HG03342 (cell line): ENCODE data around the gene STXBP6.
"Not testable (repeated sequence)": the region's sequence is repeated elsewhere in the genome, so short reads cannot be mapped to it uniquely, and the experiment has no call there.

Source experiments
- ATAC-seq: cut with Tn5 transposase; IDR thresholded peaks from one replicate; pipeline ENCODE4 v1.9.1; 2021; ENCODE audit warnings: mild to moderate bottlenecking, moderate library complexity; ENCODE audit not compliant: unreplicated experiment

STXBP6 gene

GRCh38 chr14:24839617-24840203 lies 210.2 kb downstream of the STXBP6 start:
- ATAC-seq, result no peak

GRCh38 chr14:24838945-24839616 lies 210.9 kb downstream of the STXBP6 start:
- no peak for ATAC-seq

GRCh38 chr14:24837280-24838046 lies 212.5 kb downstream of the STXBP6 start:
- no peak for ATAC-seq

- ATAC-seq, result not testable (repeated sequence)
These were observed 213.6 kb downstream of the STXBP6 start for GRCh38 chr14:24836324-24836723.

GRCh38 chr14:24834956-24835355 lies 215.0 kb downstream of the STXBP6 start:
- ATAC-seq, result no peak

- ATAC-seq, result no peak
These were observed 216.6 kb downstream of the STXBP6 start for GRCh38 chr14:24833385-24833784.

- ATAC-seq, result no peak
These were observed 218.3 kb downstream of the STXBP6 start for GRCh38 chr14:24831677-24832076.

- no peak for ATAC-seq
These were observed 220.1 kb downstream of the STXBP6 start for GRCh38 chr14:24829862-24830261.

- ATAC-seq, result no peak
These were observed 221.5 kb downstream of the STXBP6 start for GRCh38 chr14:24828486-24828885.

GRCh38 chr14:24826390-24826789 lies 223.6 kb downstream of the STXBP6 start:
- no peak for ATAC-seq

GRCh38 chr14:24820616-24821015 lies 229.3 kb downstream of the STXBP6 start:
- no peak for ATAC-seq

- ATAC-seq, result no peak
These were observed 231.1 kb downstream of the STXBP6 start for GRCh38 chr14:24818823-24819341.

- ATAC-seq, result no peak
These were observed 231.7 kb downstream of the STXBP6 start for GRCh38 chr14:24818058-24818822.

- ATAC-seq, result no peak
These were observed 232.5 kb downstream of the STXBP6 start for GRCh38 chr14:24817212-24818057.

GRCh38 chr14:24816929-24817211 lies 233.1 kb downstream of the STXBP6 start:
- ATAC-seq, result no peak

GRCh38 chr14:24816011-24816928 lies 233.7 kb downstream of the STXBP6 start:
- no peak for ATAC-seq

GRCh38 chr14:24815543-24815942 lies 234.4 kb downstream of the STXBP6 start:
- ATAC-seq, result no peak

GRCh38 chr14:24814944-24815343 lies 235.0 kb downstream of the STXBP6 start:
- ATAC-seq, result no peak

- ATAC-seq, result no peak
These were observed 235.6 kb downstream of the STXBP6 start for GRCh38 chr14:24814346-24814745.
